T-helper 17 cell (primary cell): Measurements from ENCODE around the gene TAF1. TPM values are rescaled to one million over a fixed set of nuclear protein-coding genes. Genes with fewer than 3 reads are reported as not detected.

Experiments
- total RNA-seq, 4 donors: library from RNA in 2 of 4; stranded (reverse) in 2 of 4; gene quantifications; one replicate each; pipeline ENCODE4 v1.2.3 and lab custom pipeline; 2022 to 2026

Gene TAF1
- total RNA-seq, 2 donors from 2014 or later = 52.9 to 62.5 TPM

Other genes with a start within 250 kb of the TAF1 start
- gene MED12, start 247.8 kb upstream of the TAF1 start, total RNA-seq = 10 to 100 TPM; 66.2 to 79.2 TPM
- gene NLGN3, start 221.5 kb upstream of the TAF1 start, total RNA-seq = 1 to 10 TPM; 2.9 to 4.2 TPM
- gene GJB1, start 143.1 kb upstream of the TAF1 start, total RNA-seq = not detected
- gene ZMYM3, start 112.2 kb upstream of the TAF1 start, total RNA-seq = 10 to 100 TPM; 15.2 to 18.1 TPM
- gene NONO, start 82.7 kb upstream of the TAF1 start, total RNA-seq = 100 to 1,000 TPM; 404 to 406 TPM
- 1 to 10 TPM; 1.6 to 2.4 TPM for gene ITGB1BP2, start 64.6 kb upstream of the TAF1 start, total RNA-seq
- gene OGT, start 166.7 kb downstream of the TAF1 start, total RNA-seq = 100 to 1,000 TPM; 423 to 453 TPM
- gene GCNA, start 212.1 kb downstream of the TAF1 start, total RNA-seq = 1 to 10 TPM; 1.2 to 1.3 TPM